Astrocyte of the cerebellum (primary cell): ENCODE results near the gene BIK.

Experiments used
- DNase-seq: peaks from one replicate; pipeline ENCODE4 v3.0.0-alpha.2; 2011; ENCODE audit warnings: low read depth
- H3K4me3 ChIP-seq: 2 replicates; pipeline ENCODE4 v1.5.1; 2011; ENCODE audit warnings: mild to moderate bottlenecking, low read depth, low read length, moderate library complexity
- CTCF ChIP-seq: IDR thresholded peaks from 2 replicates; pipeline ENCODE4 v1.5.1; 2012; ENCODE audit warnings: low read length, low read depth, moderate library complexity, mild to moderate bottlenecking; ENCODE audit errors: missing control alignments
- in situ Hi-C: cut with HindIII; loops from 2 replicates; pipeline ENCODE4 v1.10.0; 2017; ENCODE audit warnings: low sequenced_read_pairs

BIK gene

GRCh38 chr22:43147821-43148220 is 37.3 kb downstream of the BIK start:
- no peak overlapping the region for H3K4me3 ChIP-seq
- no peak for TF ChIP-seq CTCF
- in situ Hi-C loops = no loop called here
- DNase-seq = no peak

GRCh38 chr22:43148581-43148980 is 38.0 kb downstream of the BIK start:
- DNase-seq = no peak
- no peak for TF ChIP-seq CTCF
- in situ Hi-C loops = no loop called here
- H3K4me3 ChIP-seq = no peak overlapping the region

GRCh38 chr22:43150731-43151206 is 40.2 kb downstream of the BIK start:
- in situ Hi-C loops = no loop called here
- DNase-seq = no peak
- no peak for TF ChIP-seq CTCF
- H3K4me3 ChIP-seq = peak overlapping the region; percentile 67

- H3K4me3 ChIP-seq = peak within 1 kb of the TSS; percentile 67
- no peak for DNase-seq
Observed at GRCh38 chr22:43151251-43152002, 40.9 kb downstream of the BIK start, which contains the start of gene TSPO. Gene TSPO (plus strand): TSS chr22:43151559. CDS start chr22:43159239, 7,680 bp downstream.

GRCh38 chr22:43152003-43152356 is 41.4 kb downstream of the BIK start:
- peak overlapping the region; percentile 67 for H3K4me3 ChIP-seq
- in situ Hi-C loops = no loop called here
- DNase-seq = no peak
- no peak for TF ChIP-seq CTCF

More at GRCh38 chr22:43151251-43152002, 40.9 kb downstream of the BIK start, which contains the start of gene TSPO:
- no peak for TF ChIP-seq CTCF
- in situ Hi-C loops = no loop called here

GRCh38 chr22:43152357-43153071 is 42.0 kb downstream of the BIK start:
- no peak for DNase-seq

More at GRCh38 chr22:43152357-43153071, 42.0 kb downstream of the BIK start:
- H3K4me3 ChIP-seq = peak overlapping the region; percentile 67
- in situ Hi-C loops = no loop called here
- TF ChIP-seq CTCF = no peak
